ENCODE data around the gene PTGIR. TPM values are rescaled to one million over a fixed set of nuclear protein-coding genes. Genes with fewer than 3 reads are reported as not detected.

PTGIR gene
- total and polyA plus RNA-seq, 10 of the 15 experiments (the other 5 are each of a cell fraction or from before 2014, with no cell fraction given), result 0.34 to 29.1 (median 9.9) TPM

DNA sequence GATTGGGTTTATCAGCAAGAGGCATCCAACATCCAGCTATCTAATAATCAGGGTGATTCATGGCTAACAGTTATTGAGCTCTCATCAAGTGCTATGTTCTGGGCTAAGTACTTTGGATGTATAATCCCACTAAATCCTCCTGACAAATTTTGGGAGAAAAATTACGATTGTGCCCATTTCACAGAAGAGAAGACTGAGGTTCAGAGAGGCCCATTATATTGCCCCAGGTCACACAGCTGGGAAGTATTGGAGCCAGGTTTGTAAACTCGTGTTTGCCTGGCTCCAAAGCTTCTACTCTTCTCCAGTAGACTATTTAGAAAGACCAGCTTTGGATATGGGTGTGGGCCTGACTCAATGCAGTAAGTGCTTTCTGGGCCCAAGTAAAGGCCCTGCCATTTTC is 44.6 kb downstream of the PTGIR start:
- RAD21 ChIA-PET (ENCODE audit: unreplicated experiment), result no interaction called here
- Histone ChIP-seq H2AFZ (ENCODE audit: control insufficient read depth, low read depth, low read length) (no peak overlapping the region), H3K36me3 (ENCODE audit: control insufficient read depth in 2 of 2, insufficient read depth in 2 of 2, low read length in 1 of 2) (no peaks in the 10 kb centered on the region), H3K4me3 (no peak overlapping the region), H3K9me3 (replicated peaks; ENCODE audit: control insufficient read depth, insufficient read depth, low read length) (no peaks in the 10 kb centered on the region), H3K27ac (ENCODE audit: control insufficient read depth, insufficient read depth) (no peak overlapping the region), H3K27me3 (replicated peaks in 1 of 2; ENCODE audit: control insufficient read depth in 2 of 2, insufficient read depth in 2 of 2, low read length in 1 of 2) (no peaks in the 10 kb centered on the region), H3K4me1 (ENCODE audit: control insufficient read depth, insufficient read depth, low read length) (no peaks in the 10 kb centered on the region), H3K4me2 (ENCODE audit: control insufficient read depth, insufficient read depth) (no peak overlapping the region), H3K79me2 (ENCODE audit: control insufficient read depth, insufficient read depth, low read length) (no peaks in the 10 kb centered on the region), H3K9ac (ENCODE audit: control insufficient read depth, insufficient read depth, low read length) (no peak overlapping the region), H4K20me1 (ENCODE audit: control insufficient read depth, insufficient read depth) (no peaks in the 10 kb centered on the region)
- SMC1A ChIA-PET (ENCODE audit: uncharacterized antibody, unreplicated experiment), result no interaction called here
- DNase-seq (ENCODE audit: low read depth, low spot score) (no peak), FAIRE-seq (no peak), ATAC-seq (no peak)
- in situ Hi-C loops (cut with MboI) (no loop called here), intact Hi-C loops (cut with micrococcal nuclease; ENCODE audit: unreplicated experiment) (no loop called here)
- TF ChIP-seq MYC (IDR thresholded peaks at IDR 0.05; ENCODE audit: insufficient read depth, insufficient read length, insufficient replicate concordance, low read length, severe bottlenecking) (no peak), RBBP5 (conservative IDR thresholded peaks at IDR 0.05) (no peak), NRF1 (conservative IDR thresholded peaks at IDR 0.05; ENCODE audit: low read depth, low read length) (no peak), EED (IDR thresholded peaks at IDR 0.05; ENCODE audit: low read depth) (no peak)
- TF ChIP-seq, protein P1, sequence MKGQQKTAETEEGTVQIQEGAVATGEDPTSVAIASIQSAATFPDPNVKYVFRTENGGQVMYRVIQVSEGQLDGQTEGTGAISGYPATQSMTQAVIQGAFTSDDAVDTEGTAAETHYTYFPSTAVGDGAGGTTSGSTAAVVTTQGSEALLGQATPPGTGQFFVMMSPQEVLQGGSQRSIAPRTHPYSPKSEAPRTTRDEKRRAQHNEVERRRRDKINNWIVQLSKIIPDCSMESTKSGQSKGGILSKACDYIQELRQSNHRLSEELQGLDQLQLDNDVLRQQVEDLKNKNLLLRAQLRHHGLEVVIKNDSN (IDR thresholded peaks at IDR 0.05; ENCODE audit: borderline replicate concordance, extremely low read length, insufficient read depth, low read depth, low read length), result no peak
- TF ChIP-seq, protein P2, sequence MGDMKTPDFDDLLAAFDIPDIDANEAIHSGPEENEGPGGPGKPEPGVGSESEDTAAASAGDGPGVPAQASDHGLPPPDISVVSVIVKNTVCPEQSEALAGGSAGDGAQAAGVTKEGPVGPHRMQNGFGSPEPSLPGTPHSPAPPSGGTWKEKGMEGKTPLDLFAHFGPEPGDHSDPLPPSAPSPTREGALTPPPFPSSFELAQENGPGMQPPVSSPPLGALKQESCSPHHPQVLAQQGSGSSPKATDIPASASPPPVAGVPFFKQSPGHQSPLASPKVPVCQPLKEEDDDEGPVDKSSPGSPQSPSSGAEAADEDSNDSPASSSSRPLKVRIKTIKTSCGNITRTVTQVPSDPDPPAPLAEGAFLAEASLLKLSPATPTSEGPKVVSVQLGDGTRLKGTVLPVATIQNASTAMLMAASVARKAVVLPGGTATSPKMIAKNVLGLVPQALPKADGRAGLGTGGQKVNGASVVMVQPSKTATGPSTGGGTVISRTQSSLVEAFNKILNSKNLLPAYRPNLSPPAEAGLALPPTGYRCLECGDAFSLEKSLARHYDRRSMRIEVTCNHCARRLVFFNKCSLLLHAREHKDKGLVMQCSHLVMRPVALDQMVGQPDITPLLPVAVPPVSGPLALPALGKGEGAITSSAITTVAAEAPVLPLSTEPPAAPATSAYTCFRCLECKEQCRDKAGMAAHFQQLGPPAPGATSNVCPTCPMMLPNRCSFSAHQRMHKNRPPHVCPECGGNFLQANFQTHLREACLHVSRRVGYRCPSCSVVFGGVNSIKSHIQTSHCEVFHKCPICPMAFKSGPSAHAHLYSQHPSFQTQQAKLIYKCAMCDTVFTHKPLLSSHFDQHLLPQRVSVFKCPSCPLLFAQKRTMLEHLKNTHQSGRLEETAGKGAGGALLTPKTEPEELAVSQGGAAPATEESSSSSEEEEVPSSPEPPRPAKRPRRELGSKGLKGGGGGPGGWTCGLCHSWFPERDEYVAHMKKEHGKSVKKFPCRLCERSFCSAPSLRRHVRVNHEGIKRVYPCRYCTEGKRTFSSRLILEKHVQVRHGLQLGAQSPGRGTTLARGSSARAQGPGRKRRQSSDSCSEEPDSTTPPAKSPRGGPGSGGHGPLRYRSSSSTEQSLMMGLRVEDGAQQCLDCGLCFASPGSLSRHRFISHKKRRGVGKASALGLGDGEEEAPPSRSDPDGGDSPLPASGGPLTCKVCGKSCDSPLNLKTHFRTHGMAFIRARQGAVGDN (IDR thresholded peaks at IDR 0.05), result no peak
- TF ChIP-seq, protein P3, sequence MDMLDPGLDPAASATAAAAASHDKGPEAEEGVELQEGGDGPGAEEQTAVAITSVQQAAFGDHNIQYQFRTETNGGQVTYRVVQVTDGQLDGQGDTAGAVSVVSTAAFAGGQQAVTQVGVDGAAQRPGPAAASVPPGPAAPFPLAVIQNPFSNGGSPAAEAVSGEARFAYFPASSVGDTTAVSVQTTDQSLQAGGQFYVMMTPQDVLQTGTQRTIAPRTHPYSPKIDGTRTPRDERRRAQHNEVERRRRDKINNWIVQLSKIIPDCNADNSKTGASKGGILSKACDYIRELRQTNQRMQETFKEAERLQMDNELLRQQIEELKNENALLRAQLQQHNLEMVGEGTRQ (IDR thresholded peaks at IDR 0.05; ENCODE audit: borderline replicate concordance, low read depth, low read length), result no peak
- TF ChIP-seq, protein P4, sequence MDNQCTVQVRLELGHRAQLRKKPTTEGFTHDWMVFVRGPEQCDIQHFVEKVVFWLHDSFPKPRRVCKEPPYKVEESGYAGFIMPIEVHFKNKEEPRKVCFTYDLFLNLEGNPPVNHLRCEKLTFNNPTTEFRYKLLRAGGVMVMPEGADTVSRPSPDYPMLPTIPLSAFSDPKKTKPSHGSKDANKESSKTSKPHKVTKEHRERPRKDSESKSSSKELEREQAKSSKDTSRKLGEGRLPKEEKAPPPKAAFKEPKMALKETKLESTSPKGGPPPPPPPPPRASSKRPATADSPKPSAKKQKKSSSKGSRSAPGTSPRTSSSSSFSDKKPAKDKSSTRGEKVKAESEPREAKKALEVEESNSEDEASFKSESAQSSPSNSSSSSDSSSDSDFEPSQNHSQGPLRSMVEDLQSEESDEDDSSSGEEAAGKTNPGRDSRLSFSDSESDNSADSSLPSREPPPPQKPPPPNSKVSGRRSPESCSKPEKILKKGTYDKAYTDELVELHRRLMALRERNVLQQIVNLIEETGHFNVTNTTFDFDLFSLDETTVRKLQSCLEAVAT (IDR thresholded peaks at IDR 0.05), result no peak
- POLR2A ChIA-PET, result no interaction called here
- BruUV-seq (replicated peaks), result no TSS peak
- 0% methylated on average over 2 of the region's 2 CpGs for WGBS (ENCODE audit: insufficient coverage, insufficient replicate concordance, low lambda C conversion rate, missing lambda C conversion rate)
- CTCF ChIA-PET, result no interaction called here

Data from GM12878 (cell line).